ENCODE data around the gene MPHOSPH8.
"Not testable (repeated sequence)": the region's sequence is repeated elsewhere in the genome, so short reads cannot be mapped to it uniquely, and the experiment has no call there.

The MPHOSPH8 gene

DNA sequence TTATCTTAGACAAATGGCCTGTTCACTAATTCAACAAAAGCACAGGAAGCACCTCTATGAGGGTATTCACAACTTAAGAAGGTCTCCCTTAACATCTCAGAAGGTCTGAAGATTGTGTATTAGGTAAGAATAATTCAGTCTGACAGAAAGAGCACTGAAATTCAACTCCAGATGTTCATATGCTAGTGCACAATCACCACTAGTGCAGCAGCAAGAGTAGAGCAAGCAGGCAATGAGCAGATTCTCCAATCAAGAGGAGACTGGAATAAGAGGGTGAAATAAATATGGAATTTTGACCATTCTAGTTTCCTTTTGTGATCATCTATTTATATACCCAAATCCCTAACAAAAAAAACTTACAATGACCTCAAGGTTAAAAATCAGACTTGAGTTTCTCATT lies 52.0 kb downstream of the MPHOSPH8 start:
- no peak for DNase-seq (ENCODE audit: low read depth)

DNA sequence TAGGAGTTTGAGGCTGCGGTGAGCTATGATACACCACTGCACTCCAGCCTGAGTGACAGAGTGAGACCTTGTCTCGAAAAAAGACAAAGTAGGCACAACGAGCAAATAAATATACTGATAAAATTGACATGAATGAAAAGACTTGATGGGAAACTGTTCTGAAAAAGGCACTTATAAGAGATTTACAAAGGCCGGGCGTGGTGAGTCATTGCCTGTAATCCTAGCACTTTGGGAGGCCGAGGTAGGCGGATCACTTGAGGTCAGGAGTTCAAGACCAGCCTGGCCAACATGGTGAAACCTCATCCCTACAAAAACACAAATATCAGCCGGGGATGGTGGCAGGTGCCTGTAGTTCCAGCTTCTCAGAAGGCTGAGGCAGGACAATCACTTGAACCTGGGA lies 58.0 kb downstream of the MPHOSPH8 start:
- DNase-seq (ENCODE audit: low read depth) = peak; percentile 3

DNA sequence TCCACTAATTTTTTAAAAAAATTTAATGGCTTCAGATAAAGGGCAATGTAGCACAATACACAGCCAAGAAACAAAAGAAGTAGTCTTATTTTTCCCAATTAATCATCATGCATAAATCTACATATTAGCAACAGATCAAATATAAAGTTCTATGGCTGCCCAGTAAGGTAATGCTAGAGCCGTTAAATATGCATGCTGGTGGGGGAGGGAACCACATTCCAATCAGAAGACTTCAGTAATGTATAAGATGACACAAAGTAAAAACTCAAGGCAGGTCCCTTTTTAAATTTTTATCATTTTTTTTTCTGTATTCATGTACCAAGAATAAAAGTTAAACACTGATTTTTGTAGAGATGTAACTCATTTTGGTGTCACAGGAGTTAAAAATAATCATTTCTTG lies 62.0 kb downstream of the MPHOSPH8 start:
- no peak for DNase-seq (ENCODE audit: low read depth)

DNA sequence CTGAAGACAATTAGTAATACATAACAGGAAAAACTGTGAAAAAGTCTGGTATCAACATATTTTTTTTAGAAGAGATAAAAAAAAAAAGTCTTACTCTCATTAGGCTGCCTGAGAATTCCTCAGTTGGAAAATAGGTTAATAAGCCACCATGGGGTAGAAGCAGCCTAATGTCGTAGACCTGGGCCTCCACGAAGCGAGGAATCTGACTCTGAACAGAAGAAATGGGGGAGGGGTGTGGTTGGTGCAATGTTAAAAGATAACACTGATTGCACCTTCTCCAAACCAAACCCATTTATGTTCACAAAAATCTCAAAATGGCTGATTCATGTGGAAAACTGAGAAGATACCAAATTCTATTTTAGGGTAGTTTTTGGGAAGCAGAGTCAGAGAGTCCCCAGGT lies 62.4 kb downstream of the MPHOSPH8 start:
- no peak for DNase-seq (ENCODE audit: low read depth)

DNA sequence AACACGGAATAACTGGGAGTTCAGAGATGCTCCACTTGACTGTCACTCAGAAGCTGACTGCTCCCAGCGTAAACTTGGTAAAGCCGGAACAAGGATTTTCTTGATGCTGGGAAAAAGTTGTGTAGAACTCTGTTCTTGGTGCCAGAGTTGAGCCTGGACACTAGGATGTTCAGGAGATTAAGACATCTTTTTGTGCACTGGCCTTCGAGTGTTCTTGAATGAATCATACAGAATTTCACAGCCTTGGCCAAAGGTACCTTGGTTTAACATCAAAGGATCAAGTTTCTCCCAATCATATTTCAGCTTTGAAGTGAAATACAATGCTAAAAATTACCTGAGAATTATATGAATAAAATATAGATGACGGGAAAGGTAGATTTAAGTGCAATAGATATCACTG lies 67.5 kb downstream of the MPHOSPH8 start:
- DNase-seq (ENCODE audit: low read depth) = not testable (repeated sequence)

DNA sequence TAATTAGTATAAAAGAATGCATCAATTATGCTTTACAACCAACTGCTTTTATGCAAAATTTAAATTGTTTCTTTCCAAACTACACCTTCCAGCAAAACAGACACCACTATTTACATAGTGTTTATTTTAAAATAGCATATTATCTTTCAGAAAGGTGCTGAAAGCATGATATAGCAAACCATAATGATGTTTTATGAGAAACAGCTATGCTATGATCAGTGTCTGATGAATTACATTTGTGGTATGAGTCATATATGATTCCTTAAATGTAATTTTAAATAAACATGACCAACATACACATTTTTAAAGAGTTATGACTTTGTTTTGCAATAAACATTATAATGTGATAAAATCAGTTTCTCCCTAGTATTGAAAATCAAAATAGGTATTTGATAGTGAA lies 68.2 kb downstream of the MPHOSPH8 start:
- DNase-seq (ENCODE audit: low read depth) = not testable (repeated sequence)

DNA sequence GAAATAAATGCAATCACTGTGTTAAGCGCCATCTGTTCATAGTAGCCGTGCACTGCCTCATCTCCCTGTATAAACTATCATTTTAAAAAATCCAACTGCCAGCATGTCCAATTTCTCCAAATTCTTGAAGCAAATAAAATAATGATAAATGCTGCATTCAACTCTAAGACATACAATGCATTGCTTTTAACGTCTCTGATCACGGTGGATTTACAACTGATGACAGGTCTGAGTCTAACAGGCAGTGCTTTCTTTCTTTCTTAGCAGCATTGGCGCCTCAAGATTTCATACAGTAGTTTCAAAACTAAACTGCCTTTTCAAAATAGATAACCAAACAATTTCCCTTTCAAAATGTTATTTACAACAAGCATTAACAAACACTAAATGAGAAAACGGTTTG lies 70.8 kb downstream of the MPHOSPH8 start:
- not testable (repeated sequence) for DNase-seq (ENCODE audit: low read depth)

DNA sequence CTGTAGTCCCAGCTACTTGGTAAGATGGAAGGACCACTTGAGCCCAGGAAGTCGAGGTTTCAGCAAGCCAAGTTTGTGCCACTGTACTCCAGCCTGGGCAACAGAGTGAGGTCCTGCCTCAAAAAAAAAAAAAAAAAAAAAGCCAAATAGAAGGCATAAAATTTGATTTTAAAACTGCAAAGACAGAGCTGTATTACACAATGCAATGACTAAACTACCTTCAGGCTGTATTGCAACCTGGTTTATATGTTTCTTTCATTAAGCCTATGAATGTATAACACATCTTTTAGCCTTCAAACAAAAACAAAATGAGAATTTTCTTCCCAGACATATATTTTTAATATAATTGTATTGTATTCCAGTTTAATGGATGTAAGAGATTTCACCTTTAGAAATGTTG lies 75.6 kb downstream of the MPHOSPH8 start:
- not testable (repeated sequence) for DNase-seq (ENCODE audit: low read depth)

DNA sequence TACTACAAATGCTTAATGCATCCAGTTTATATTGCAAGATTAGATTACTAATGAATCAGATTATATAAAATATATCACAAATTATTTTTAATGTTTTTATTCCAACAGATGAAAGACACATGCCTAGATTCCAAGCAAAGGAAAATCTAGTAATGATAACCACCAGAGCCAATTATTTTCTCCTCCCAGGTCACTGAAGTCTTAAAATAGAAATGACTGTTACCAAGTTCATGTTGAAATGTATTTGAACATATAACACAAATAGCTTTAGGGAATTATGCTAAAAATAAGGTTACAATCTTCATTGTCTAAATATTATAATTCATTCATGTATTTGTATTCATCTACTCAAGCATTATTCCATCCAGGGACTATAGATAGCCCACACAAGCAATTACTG lies 76.3 kb downstream of the MPHOSPH8 start:
- DNase-seq (ENCODE audit: low read depth) = not testable (repeated sequence)

DNA sequence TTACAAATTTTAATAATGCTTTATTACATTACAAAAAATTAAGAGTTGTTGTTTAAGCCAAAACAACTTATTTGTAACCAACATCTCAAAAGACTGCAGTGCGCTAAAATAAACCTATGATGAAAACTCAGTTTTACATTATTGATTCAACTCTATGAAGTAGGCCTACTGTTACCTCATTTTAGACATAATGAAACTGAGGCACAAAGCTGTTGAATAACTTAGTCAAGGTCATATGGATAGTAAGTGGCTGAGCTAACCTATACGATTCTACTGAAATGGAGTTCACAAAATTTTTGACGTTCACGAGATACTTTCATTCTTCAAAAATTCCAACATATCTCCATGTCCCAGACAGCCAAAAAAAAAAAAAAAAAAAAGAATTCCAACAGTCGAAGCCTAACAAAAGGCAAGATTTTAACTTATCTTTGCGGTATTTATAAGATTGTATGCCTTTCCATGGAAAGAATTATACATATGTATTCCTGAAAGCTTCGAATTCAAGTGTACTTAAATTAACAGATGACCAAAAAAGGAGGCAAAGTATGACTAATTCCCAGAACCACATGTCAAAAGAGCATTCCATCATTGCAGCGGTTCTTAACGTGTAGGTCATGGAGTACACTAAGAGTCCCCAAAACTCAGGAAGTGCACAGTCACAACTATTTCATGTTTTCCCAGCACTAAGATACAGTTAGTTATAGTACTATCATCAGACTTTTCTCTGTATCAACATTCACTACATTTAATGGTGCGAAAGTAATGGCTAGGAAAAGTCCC lies 79.9 kb downstream of the MPHOSPH8 start:
- DNase-seq (ENCODE audit: low read depth) = no peak

DNA sequence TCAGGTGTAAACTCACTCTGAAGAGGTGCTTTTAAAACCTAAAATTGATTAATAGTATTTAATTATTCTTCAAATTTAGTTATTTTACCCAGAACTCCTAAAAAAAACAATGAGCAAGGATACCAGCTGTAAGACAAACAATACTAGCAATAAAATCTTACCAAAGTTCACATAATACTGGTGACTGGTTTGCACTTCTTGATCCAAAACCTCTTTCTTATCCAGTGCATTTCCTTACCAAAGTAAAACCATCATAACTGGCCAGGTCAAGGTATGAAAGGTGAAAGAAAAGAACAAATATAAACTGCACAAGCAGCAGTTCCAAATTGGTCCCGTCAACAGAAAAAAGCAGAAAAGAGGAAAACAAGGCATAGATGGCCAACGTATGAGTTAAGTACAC lies 86.6 kb downstream of the MPHOSPH8 start:
- DNase-seq (ENCODE audit: low read depth) = no peak

All from HS-27A (cell line).